Measurements from ENCODE around the gene LRRC4C. TPM values are rescaled to one million over a fixed set of nuclear protein-coding genes. Genes with fewer than 3 reads are reported as not detected.

LRRC4C gene
- total RNA-seq, 1 donor from 2014 or later, result 2.1 TPM

DNA sequence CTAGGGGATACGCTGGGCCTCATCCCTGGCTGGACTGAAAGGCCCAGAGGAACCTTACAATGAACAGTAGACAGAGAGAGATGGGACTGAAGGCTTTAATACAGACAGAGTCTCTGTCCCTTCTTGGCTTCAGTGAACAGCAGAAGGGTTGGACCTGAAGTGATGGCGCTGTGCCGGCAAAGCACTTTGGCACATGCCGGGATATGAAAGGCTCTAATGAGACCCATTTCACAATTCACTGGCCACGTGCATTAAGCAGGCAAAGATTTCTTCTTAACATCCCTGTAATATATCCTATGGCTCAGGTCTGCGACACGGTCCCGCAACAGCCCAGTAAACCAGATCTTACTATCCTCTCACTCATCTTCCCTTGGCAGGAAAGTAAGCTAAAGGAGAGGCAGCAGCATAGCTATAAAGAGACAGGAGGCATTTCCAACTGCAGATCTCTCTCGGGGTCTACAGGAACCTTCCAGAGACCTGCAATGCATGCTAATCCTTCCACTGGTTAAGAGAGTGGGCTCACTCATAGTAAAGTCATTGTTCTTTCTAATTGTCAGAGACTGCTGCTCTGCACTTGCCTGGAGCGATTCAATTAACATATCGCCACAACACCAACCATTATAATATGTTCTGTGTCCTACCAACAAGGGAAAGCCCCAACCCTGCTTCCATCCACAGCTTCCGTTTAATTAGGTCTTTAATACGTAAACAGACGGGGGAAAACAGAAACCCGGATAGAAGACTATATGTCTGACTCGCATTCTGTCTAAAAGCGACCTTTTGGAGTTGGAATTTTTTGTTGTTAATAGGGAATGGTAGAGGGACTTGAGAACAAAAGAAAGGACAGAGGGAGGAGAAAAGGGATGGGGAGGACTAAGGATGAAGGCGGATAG lies 1179.0 kb downstream of the LRRC4C start:
- H3K4me1 ChIP-seq (ENCODE audit: control insufficient read depth in 3 of 3, insufficient read depth in 3 of 3, low read length in 3 of 3), result no peaks in the 10 kb centered on the region
- no peaks in the 10 kb centered on the region for H3K36me3 ChIP-seq (ENCODE audit: control insufficient read depth in 3 of 3, insufficient read depth in 3 of 3, low read length in 3 of 3)
- no peak overlapping the region for H3K27ac ChIP-seq (ENCODE audit: low read depth, low read length)
- H3K27me3 ChIP-seq (ENCODE audit: control insufficient read depth in 3 of 3, insufficient read depth in 3 of 3, low read length in 3 of 3), result no peaks in the 10 kb centered on the region
- H3K4me3 ChIP-seq (ENCODE audit: low read length in 3 of 3), result no peak overlapping the region
- no peaks in the 10 kb centered on the region for H3K9me3 ChIP-seq (ENCODE audit: control insufficient read depth in 3 of 3, low read length in 3 of 3)
- no peak overlapping the region for H3K9ac ChIP-seq (ENCODE audit: low read depth in 1 of 3, low read length in 3 of 3)

DNA sequence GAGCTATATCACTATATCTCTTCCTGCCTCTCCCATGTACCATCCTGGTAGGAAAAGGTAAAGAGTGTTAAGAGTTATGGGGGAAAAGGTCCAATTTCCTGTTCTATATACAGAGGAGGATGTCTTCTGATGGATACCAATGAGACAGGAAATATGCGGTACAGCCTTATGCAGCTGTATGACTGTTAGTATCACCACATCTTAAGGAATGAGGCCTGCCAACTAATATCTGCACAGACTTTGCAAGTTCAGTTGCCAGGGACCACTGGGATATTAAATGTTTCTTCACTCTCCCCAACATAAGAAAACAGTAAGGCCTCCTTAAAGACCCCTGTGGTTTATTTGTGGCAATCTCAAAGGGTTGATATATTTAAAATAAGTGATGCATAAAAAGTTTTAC lies 1182.5 kb downstream of the LRRC4C start:
- H3K4me1 ChIP-seq (ENCODE audit: control insufficient read depth in 3 of 3, insufficient read depth in 3 of 3, low read length in 3 of 3), result no peaks in the 10 kb centered on the region
- no peaks in the 10 kb centered on the region for H3K36me3 ChIP-seq (ENCODE audit: control insufficient read depth in 3 of 3, insufficient read depth in 3 of 3, low read length in 3 of 3)
- H3K27me3 ChIP-seq (ENCODE audit: control insufficient read depth in 3 of 3, insufficient read depth in 3 of 3, low read length in 3 of 3), result no peaks in the 10 kb centered on the region
- no peak overlapping the region for H3K9ac ChIP-seq (ENCODE audit: low read depth in 1 of 3, low read length in 3 of 3)
- H3K9me3 ChIP-seq (ENCODE audit: control insufficient read depth in 3 of 3, low read length in 3 of 3), result no peaks in the 10 kb centered on the region
- H3K4me3 ChIP-seq (ENCODE audit: low read length in 3 of 3), result no peak overlapping the region
- no peak overlapping the region for H3K27ac ChIP-seq (ENCODE audit: low read depth, low read length)

DNA sequence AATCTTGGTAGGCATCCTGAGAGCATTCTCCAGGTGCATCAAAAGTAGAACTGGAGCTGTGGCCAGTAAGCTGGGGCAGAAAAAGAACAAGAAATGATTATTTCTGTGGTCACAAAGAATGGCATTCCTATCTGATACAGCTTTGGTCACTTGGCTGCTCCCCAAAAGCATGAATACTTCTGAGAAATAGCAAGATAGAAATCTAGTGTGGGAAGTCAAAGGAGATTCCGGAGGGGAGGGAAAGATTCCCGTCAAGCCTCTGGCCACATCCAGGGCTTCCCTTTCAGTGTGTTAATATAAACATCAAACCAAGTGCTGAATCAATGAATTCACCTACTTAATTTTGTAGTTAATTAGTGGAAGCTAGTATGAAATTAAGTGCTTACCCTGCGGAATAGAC lies 1185.4 kb downstream of the LRRC4C start:
- Histone ChIP-seq H3K36me3 (ENCODE audit: control insufficient read depth in 3 of 3, insufficient read depth in 3 of 3, low read length in 3 of 3) (no peaks in the 10 kb centered on the region), H3K9ac (ENCODE audit: low read depth in 1 of 3, low read length in 3 of 3) (no peak overlapping the region), H3K4me1 (ENCODE audit: control insufficient read depth in 3 of 3, insufficient read depth in 3 of 3, low read length in 3 of 3) (no peaks in the 10 kb centered on the region), H3K9me3 (ENCODE audit: control insufficient read depth in 3 of 3, low read length in 3 of 3) (no peaks in the 10 kb centered on the region), H3K27ac (ENCODE audit: low read depth, low read length) (no peak overlapping the region), H3K27me3 (ENCODE audit: control insufficient read depth in 3 of 3, insufficient read depth in 3 of 3, low read length in 3 of 3) (no peaks in the 10 kb centered on the region), H3K4me3 (ENCODE audit: low read length in 3 of 3) (no peak overlapping the region)

GRCh38 chr11:40273192-40273732 lies 1186.2 kb downstream of the LRRC4C start:
- Histone ChIP-seq H3K27ac (ENCODE audit: low read depth, low read length) (no peak overlapping the region), H3K9me3 (ENCODE audit: control insufficient read depth in 3 of 3, low read length in 3 of 3) (no peaks in the 10 kb centered on the region), H3K36me3 (ENCODE audit: control insufficient read depth in 3 of 3, insufficient read depth in 3 of 3, low read length in 3 of 3) (no peaks in the 10 kb centered on the region), H3K4me1 (ENCODE audit: control insufficient read depth in 3 of 3, insufficient read depth in 3 of 3, low read length in 3 of 3) (no peaks in the 10 kb centered on the region), H3K4me3 (ENCODE audit: low read length in 3 of 3) (no peak overlapping the region), H3K9ac (ENCODE audit: low read depth in 1 of 3, low read length in 3 of 3) (no peak overlapping the region), H3K27me3 (ENCODE audit: control insufficient read depth in 3 of 3, insufficient read depth in 3 of 3, low read length in 3 of 3) (no peaks in the 10 kb centered on the region)

GRCh38 chr11:40271361-40271760 lies 1188.1 kb downstream of the LRRC4C start:
- Histone ChIP-seq H3K36me3 (ENCODE audit: control insufficient read depth in 3 of 3, insufficient read depth in 3 of 3, low read length in 3 of 3) (no peaks in the 10 kb centered on the region), H3K9ac (ENCODE audit: low read depth in 1 of 3, low read length in 3 of 3) (no peak overlapping the region), H3K27ac (ENCODE audit: low read depth, low read length) (no peak overlapping the region), H3K27me3 (ENCODE audit: control insufficient read depth in 3 of 3, insufficient read depth in 3 of 3, low read length in 3 of 3) (no peaks in the 10 kb centered on the region), H3K4me1 (ENCODE audit: control insufficient read depth in 3 of 3, insufficient read depth in 3 of 3, low read length in 3 of 3) (no peaks in the 10 kb centered on the region), H3K9me3 (ENCODE audit: control insufficient read depth in 3 of 3, low read length in 3 of 3) (no peaks in the 10 kb centered on the region), H3K4me3 (ENCODE audit: low read length in 3 of 3) (no peak overlapping the region)

GRCh38 chr11:40269865-40270264 lies 1189.6 kb downstream of the LRRC4C start:
- Histone ChIP-seq H3K9me3 (ENCODE audit: control insufficient read depth in 3 of 3, low read length in 3 of 3) (no peaks in the 10 kb centered on the region), H3K4me1 (ENCODE audit: control insufficient read depth in 3 of 3, insufficient read depth in 3 of 3, low read length in 3 of 3) (no peaks in the 10 kb centered on the region), H3K9ac (ENCODE audit: low read depth in 1 of 3, low read length in 3 of 3) (no peak overlapping the region), H3K36me3 (ENCODE audit: control insufficient read depth in 3 of 3, insufficient read depth in 3 of 3, low read length in 3 of 3) (no peaks in the 10 kb centered on the region), H3K27me3 (ENCODE audit: control insufficient read depth in 3 of 3, insufficient read depth in 3 of 3, low read length in 3 of 3) (no peaks in the 10 kb centered on the region), H3K27ac (ENCODE audit: low read depth, low read length) (no peak overlapping the region), H3K4me3 (ENCODE audit: low read length in 3 of 3) (no peak overlapping the region)

GRCh38 chr11:40268551-40268950 lies 1190.9 kb downstream of the LRRC4C start:
- Histone ChIP-seq H3K27me3 (ENCODE audit: control insufficient read depth in 3 of 3, insufficient read depth in 3 of 3, low read length in 3 of 3) (no peaks in the 10 kb centered on the region), H3K9ac (ENCODE audit: low read depth in 1 of 3, low read length in 3 of 3) (no peak overlapping the region), H3K27ac (ENCODE audit: low read depth, low read length) (no peak overlapping the region), H3K4me3 (ENCODE audit: low read length in 3 of 3) (no peak overlapping the region), H3K4me1 (ENCODE audit: control insufficient read depth in 3 of 3, insufficient read depth in 3 of 3, low read length in 3 of 3) (no peaks in the 10 kb centered on the region), H3K36me3 (ENCODE audit: control insufficient read depth in 3 of 3, insufficient read depth in 3 of 3, low read length in 3 of 3) (no peaks in the 10 kb centered on the region), H3K9me3 (ENCODE audit: control insufficient read depth in 3 of 3, low read length in 3 of 3) (no peaks in the 10 kb centered on the region)

DNA sequence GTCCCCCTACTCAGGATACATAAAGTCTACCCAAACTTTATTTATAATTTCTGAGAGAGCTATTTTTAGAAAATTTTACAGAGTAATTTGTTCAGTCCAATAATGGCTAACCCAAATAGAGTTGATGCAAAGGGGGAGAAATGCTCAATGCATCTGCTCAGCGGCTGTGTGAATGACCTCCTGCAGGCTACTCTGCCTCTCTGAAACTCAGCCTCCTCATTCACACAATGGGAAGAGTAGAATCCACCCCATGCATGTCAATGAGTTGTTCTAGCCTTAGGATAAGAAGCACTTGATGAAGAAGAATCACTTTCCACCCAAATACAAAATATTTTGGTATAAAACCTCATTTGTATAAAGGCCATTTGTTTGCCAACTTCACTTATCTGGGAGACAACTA lies 1204.0 kb downstream of the LRRC4C start:
- Histone ChIP-seq H3K4me3 (ENCODE audit: low read length in 3 of 3) (no peak overlapping the region), H3K9me3 (ENCODE audit: control insufficient read depth in 3 of 3, low read length in 3 of 3) (peaks cover 0 to 2% (median 0%) of the 10 kb centered on the region in 3 donors), H3K27ac (ENCODE audit: low read depth, low read length) (no peak overlapping the region), H3K4me1 (ENCODE audit: control insufficient read depth in 3 of 3, insufficient read depth in 3 of 3, low read length in 3 of 3) (no peaks in the 10 kb centered on the region), H3K36me3 (ENCODE audit: control insufficient read depth in 3 of 3, insufficient read depth in 3 of 3, low read length in 3 of 3) (no peaks in the 10 kb centered on the region), H3K27me3 (ENCODE audit: control insufficient read depth in 3 of 3, insufficient read depth in 3 of 3, low read length in 3 of 3) (no peaks in the 10 kb centered on the region), H3K9ac (ENCODE audit: low read depth in 1 of 3, low read length in 3 of 3) (no peak overlapping the region)

DNA sequence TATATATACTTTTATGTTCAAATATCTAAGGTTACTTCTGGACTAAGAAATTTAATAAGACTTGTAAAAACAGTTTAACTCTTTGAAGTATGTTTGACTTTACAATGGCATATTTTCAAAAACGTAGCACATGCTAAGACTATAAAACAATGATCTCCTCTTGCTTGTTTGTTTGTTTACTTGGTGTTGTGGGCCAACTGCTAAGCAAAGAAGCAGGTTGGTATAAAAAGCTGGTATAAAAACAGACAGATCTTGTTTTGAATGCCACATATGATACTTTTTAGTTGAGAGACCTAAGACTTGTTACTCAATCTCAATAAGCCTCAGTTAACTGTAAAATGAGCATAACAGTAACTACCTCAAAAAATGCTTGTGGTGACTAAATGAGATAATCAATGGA lies 1206.3 kb downstream of the LRRC4C start:
- Histone ChIP-seq H3K4me1 (ENCODE audit: control insufficient read depth in 3 of 3, insufficient read depth in 3 of 3, low read length in 3 of 3) (no peaks in the 10 kb centered on the region), H3K9me3 (ENCODE audit: control insufficient read depth in 3 of 3, low read length in 3 of 3) (no peaks in the 10 kb centered on the region), H3K4me3 (ENCODE audit: low read length in 3 of 3) (no peak overlapping the region), H3K36me3 (ENCODE audit: control insufficient read depth in 3 of 3, insufficient read depth in 3 of 3, low read length in 3 of 3) (no peaks in the 10 kb centered on the region), H3K9ac (ENCODE audit: low read depth in 1 of 3, low read length in 3 of 3) (no peak overlapping the region), H3K27ac (ENCODE audit: low read depth, low read length) (no peak overlapping the region), H3K27me3 (ENCODE audit: control insufficient read depth in 3 of 3, insufficient read depth in 3 of 3, low read length in 3 of 3) (no peaks in the 10 kb centered on the region)

GRCh38 chr11:40252236-40252635 lies 1207.2 kb downstream of the LRRC4C start:
- Histone ChIP-seq H3K9me3 (ENCODE audit: control insufficient read depth in 3 of 3, low read length in 3 of 3) (no peaks in the 10 kb centered on the region), H3K4me3 (ENCODE audit: low read length in 3 of 3) (no peak overlapping the region), H3K4me1 (ENCODE audit: control insufficient read depth in 3 of 3, insufficient read depth in 3 of 3, low read length in 3 of 3) (no peaks in the 10 kb centered on the region)

More at GRCh38 chr11:40252236-40252635, 1207.2 kb downstream of the LRRC4C start:
- H3K9ac ChIP-seq (ENCODE audit: low read depth in 1 of 3, low read length in 3 of 3), result no peak overlapping the region
- no peaks in the 10 kb centered on the region for H3K36me3 ChIP-seq (ENCODE audit: control insufficient read depth in 3 of 3, insufficient read depth in 3 of 3, low read length in 3 of 3)
- no peaks in the 10 kb centered on the region for H3K27me3 ChIP-seq (ENCODE audit: control insufficient read depth in 3 of 3, insufficient read depth in 3 of 3, low read length in 3 of 3)
- H3K27ac ChIP-seq (ENCODE audit: low read depth, low read length), result no peak overlapping the region
